Measurements from ENCODE around the gene DFFB. TPM values are rescaled to one million over a fixed set of nuclear protein-coding genes. Genes with fewer than 3 reads are reported as not detected.

DFFB gene
- total and polyA plus RNA-seq, 2 of the 13 experiments (the other 11 are each of a cell fraction or from before 2014, with no cell fraction given): 4.6 to 9.3 TPM

GRCh38 chr1:3858231-3858981 lies 1.1 kb downstream of the DFFB start (continued):
- TF ChIP-seq ZNF383 (CRISPR knock-in tag; IDR thresholded peaks at IDR 0.05; ENCODE audit: borderline replicate concordance) (no peak), ZFP82 (CRISPR knock-in tag; IDR thresholded peaks at IDR 0.05; ENCODE audit: borderline replicate concordance) (no peak), AHR (CRISPR knock-in tag; IDR thresholded peaks at IDR 0.05) (peak; percentile 17; the same call in 1 of the 2 replicates), ZNF33B (CRISPR knock-in tag; IDR thresholded peaks at IDR 0.05) (no peak), GATAD2A (CRISPR knock-in tag; IDR thresholded peaks at IDR 0.05) (no peak), ZNF737 (CRISPR knock-in tag; IDR thresholded peaks at IDR 0.05; ENCODE audit: borderline replicate concordance) (no peak), ZBTB2 (CRISPR knock-in tag; IDR thresholded peaks at IDR 0.05; ENCODE audit: low read depth) (no peak), GLI4 (CRISPR knock-in tag; IDR thresholded peaks at IDR 0.05; ENCODE audit: borderline replicate concordance) (no peak), RELA (CRISPR knock-in tag; IDR thresholded peaks at IDR 0.05) (no peak), ZNF687 (CRISPR knock-in tag; IDR thresholded peaks at IDR 0.05) (peak; percentile 53), ZBTB33 (CRISPR knock-in tag; IDR thresholded peaks at IDR 0.05) (peak; percentile 71; the same call in 1 of the 2 replicates), MXD3 (CRISPR knock-in tag; IDR thresholded peaks at IDR 0.05) (0 out of 2 replicates have a peak, but pooled peaks have one; percentile 4), ZNF317 (CRISPR knock-in tag; IDR thresholded peaks at IDR 0.05) (no peak), MAX (IDR thresholded peaks at IDR 0.05) (peak; percentile 85), ZNF580 (CRISPR knock-in tag; IDR thresholded peaks at IDR 0.05; ENCODE audit: borderline replicate concordance, low read depth) (0 out of 2 replicates have a peak, but pooled peaks have one; percentile 10), PRDM4 (CRISPR knock-in tag; IDR thresholded peaks at IDR 0.05; ENCODE audit: borderline replicate concordance) (no peak)

All from HepG2 (cell line).